ENCODE data around the gene FKBP6. TPM values are rescaled to one million over a fixed set of nuclear protein-coding genes. Genes with fewer than 3 reads are reported as not detected.

Gene FKBP6
- total and polyA plus RNA-seq, 9 of the 15 experiments (the other 6 are each of a cell fraction or from before 2014, with no cell fraction given), result not detected

DNA sequence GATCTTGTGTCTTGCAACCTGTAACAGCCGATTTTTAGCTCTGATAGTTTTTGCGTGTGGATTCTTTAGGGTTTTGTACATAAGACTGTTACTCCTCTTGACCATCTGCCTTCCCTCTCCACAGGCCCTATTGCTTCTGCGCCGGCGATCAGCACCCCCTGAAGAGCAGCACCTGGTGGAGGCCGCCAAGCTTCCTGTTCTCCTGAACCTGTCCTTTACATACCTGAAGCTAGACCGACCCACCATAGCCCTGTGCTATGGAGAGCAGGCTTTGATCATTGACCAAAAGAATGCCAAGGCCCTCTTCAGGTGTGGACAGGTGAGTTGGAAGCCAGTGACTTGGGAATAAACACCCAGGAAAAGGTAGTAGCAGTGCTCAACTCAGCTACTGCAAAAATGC, 12.6 kb downstream of the FKBP6 start:
- DNase-seq (ENCODE audit: extremely low read depth in 1 of 4, low spot score in 3 of 4) (no peak), FAIRE-seq (no peak), ATAC-seq (no peak)
- WGBS (ENCODE audit: insufficient coverage, low coverage, missing lambda C conversion rate), result 15% methylated on average over 7 of the region's 7 CpGs
- Histone ChIP-seq H3K79me2 (ENCODE audit: control insufficient read depth, insufficient read depth, low read length) (no peaks in the 10 kb centered on the region), H3K27ac (ENCODE audit: extremely low read depth, low read depth, low read length) (no peak overlapping the region), H3K36me3 (ENCODE audit: control insufficient read depth, insufficient read depth, low read length) (no peaks in the 10 kb centered on the region), H3K9me3 (replicated peaks; ENCODE audit: control insufficient read depth, insufficient read depth, low read depth, low read length) (no peaks in the 10 kb centered on the region), H3K27me3 (ENCODE audit: control insufficient read depth in 2 of 2, insufficient read depth in 2 of 2, low read length in 2 of 2) (peaks cover 50 to 70% of the 10 kb centered on the region in 2 experiments), H3K9ac (ENCODE audit: insufficient read depth in 1 of 2, low read depth in 2 of 2, low read length in 2 of 2) (no peak overlapping the region), H4K20me1 (replicated peaks; ENCODE audit: control insufficient read depth, insufficient read depth, low read length) (no peaks in the 10 kb centered on the region; the same call in 1 of the 2 replicates), H3K4me2 (ENCODE audit: insufficient read depth, low read length) (no peak overlapping the region), H3K9me1 (ENCODE audit: control insufficient read depth, insufficient read depth, low read length) (no peaks in the 10 kb centered on the region), H3K4me3 (no peak overlapping the region), H3K4me1 (replicated peaks in 1 of 2; ENCODE audit: control insufficient read depth in 2 of 2, insufficient read depth in 2 of 2, low read length in 2 of 2) (peaks cover 4 to 6% of the 10 kb centered on the region in 2 experiments; a peak in 1 of 5 replicates), H2AFZ (ENCODE audit: low read depth, low read length) (no peak overlapping the region)
- intact Hi-C loops (cut with micrococcal nuclease), result loop anchor here (5.0 kb wide), 1 partner anchor 97 kb away; no protein-coding TSS in a partner anchor
- ChIA-PET POLR2A (no interaction called here), CTCF (ENCODE audit: low intra/inter-chr PET ratio) (no interaction called here)
- TF ChIP-seq, protein P1, sequence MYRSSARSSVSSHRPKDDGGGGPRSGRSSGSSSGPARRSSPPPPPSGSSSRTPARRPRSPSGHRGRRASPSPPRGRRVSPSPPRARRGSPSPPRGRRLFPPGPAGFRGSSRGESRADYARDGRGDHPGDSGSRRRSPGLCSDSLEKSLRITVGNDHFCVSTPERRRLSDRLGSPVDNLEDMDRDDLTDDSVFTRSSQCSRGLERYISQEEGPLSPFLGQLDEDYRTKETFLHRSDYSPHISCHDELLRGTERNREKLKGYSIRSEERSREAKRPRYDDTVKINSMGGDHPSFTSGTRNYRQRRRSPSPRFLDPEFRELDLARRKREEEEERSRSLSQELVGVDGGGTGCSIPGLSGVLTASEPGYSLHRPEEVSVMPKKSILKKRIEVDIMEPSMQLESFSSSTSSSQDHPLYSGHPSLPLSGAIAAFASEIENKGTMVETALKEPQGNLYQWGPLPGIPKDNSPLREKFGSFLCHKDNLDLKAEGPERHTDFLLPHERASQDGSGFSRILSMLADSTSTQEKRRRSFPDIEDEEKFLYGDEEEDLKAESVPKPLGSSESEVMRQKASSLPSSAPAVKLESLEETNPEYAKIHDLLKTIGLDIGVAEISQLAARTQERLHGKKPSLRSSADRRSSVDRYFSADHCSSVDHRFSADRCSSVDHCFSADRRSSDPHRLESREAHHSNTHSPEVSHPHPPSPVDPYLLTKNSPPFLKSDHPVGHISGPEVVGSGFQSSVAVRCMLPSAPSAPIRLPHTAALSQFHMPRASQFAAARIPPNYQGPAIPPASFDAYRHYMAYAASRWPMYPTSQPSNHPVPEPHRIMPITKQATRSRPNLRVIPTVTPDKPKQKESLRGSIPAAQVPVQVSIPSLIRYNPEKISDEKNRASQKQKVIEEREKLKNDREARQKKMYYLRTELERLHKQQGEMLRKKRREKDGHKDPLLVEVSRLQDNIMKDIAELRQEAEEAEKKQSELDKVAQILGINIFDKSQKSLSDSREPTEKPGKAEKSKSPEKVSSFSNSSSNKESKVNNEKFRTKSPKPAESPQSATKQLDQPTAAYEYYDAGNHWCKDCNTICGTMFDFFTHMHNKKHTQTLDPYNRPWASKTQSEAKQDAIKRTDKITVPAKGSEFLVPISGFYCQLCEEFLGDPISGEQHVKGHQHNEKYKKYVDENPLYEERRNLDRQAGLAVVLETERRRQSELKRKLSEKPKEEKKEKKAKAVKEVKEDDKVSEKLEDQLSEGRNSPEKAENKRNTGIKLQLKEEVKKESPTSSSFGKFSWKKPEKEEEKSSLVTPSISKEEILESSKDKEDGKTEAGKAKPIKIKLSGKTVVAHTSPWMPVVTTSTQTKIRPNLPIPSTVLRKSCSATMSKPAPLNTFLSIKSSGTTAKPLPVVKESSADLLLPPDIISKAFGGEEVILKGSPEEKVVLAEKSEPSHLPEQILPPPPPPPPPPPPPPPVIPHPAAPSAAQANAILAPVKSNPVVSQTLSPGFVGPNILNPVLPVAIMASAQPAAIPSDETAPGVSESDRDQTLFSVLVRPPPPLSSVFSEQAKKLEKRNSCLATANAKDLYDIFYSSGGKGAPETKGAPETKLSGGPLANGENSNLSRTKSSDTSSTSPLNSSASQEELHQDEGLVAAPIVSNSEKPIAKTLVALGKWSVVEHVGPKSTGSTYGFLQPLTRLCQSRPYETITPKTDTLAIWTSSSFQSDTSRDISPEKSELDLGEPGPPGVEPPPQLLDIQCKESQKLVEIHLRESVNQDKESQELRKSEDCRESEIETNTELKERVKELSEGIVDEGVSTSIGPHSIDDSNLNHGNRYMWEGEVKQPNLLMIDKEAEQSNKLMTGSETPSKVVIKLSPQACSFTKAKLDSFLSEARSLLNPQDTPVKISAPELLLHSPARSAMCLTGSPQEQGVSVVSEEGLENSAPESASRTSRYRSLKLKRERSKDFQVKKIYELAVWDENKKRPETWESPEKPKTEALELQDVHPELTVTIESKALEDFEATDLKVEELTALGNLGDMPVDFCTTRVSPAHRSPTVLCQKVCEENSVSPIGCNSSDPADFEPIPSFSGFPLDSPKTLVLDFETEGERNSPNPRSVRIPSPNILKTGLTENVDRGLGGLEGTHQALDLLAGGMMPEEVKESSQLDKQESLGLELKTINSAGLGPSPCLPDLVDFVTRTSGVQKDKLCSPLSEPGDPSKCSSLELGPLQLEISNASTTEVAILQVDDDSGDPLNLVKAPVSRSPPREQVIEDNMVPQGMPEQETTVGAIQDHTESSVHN (IDR thresholded peaks at IDR 0.05; ENCODE audit: borderline replicate concordance in 1 of 2, low read depth in 1 of 2), result no peak
- TF ChIP-seq, protein P2, sequence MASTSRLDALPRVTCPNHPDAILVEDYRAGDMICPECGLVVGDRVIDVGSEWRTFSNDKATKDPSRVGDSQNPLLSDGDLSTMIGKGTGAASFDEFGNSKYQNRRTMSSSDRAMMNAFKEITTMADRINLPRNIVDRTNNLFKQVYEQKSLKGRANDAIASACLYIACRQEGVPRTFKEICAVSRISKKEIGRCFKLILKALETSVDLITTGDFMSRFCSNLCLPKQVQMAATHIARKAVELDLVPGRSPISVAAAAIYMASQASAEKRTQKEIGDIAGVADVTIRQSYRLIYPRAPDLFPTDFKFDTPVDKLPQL (IDR thresholded peaks at IDR 0.05; ENCODE audit: extremely low read depth, insufficient read length), result no peak
- TF ChIP-seq, protein P3, sequence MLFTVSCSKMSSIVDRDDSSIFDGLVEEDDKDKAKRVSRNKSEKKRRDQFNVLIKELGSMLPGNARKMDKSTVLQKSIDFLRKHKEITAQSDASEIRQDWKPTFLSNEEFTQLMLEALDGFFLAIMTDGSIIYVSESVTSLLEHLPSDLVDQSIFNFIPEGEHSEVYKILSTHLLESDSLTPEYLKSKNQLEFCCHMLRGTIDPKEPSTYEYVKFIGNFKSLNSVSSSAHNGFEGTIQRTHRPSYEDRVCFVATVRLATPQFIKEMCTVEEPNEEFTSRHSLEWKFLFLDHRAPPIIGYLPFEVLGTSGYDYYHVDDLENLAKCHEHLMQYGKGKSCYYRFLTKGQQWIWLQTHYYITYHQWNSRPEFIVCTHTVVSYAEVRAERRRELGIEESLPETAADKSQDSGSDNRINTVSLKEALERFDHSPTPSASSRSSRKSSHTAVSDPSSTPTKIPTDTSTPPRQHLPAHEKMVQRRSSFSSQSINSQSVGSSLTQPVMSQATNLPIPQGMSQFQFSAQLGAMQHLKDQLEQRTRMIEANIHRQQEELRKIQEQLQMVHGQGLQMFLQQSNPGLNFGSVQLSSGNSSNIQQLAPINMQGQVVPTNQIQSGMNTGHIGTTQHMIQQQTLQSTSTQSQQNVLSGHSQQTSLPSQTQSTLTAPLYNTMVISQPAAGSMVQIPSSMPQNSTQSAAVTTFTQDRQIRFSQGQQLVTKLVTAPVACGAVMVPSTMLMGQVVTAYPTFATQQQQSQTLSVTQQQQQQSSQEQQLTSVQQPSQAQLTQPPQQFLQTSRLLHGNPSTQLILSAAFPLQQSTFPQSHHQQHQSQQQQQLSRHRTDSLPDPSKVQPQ (CRISPR knock-in tag; IDR thresholded peaks at IDR 0.05; ENCODE audit: borderline replicate concordance), result no peak
- TF ChIP-seq, protein P4, sequence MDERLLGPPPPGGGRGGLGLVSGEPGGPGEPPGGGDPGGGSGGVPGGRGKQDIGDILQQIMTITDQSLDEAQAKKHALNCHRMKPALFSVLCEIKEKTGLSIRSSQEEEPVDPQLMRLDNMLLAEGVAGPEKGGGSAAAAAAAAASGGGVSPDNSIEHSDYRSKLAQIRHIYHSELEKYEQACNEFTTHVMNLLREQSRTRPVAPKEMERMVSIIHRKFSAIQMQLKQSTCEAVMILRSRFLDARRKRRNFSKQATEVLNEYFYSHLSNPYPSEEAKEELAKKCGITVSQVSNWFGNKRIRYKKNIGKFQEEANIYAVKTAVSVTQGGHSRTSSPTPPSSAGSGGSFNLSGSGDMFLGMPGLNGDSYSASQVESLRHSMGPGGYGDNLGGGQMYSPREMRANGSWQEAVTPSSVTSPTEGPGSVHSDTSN (CRISPR knock-in tag; IDR thresholded peaks at IDR 0.05; ENCODE audit: low read depth), result no peak
- TF ChIP-seq, protein P4 (tag; conservative IDR thresholded peaks at IDR 0.05; ENCODE audit: low read depth), result no peak
- TF ChIP-seq LEF1 (IDR thresholded peaks at IDR 0.05), result no peak
- BruUV-seq (replicated peaks), result no TSS peak
- in situ Hi-C loops (cut with MboI), result no loop called here
